Body of pancreas (tissue), 4 donors: ENCODE results near the gene C2orf69. TPM values are rescaled to one million over a fixed set of nuclear protein-coding genes. Genes with fewer than 3 reads are reported as not detected.

Experiments
- ATAC-seq: fragments of 150-250 bp; one replicate; pipeline ENCODE4 v1.9.1; 2016
- DNase-seq, 4 donors: peaks; one replicate each; pipeline ENCODE4 v3.0.0-alpha.2; 2019
- H3K27ac ChIP-seq, 4 donors: fragments of 200-600 bp; sonication (generic); 1 replicate in 3 of 4; 2 replicates in 1 of 4; pipeline versions ENCODE4 v1.5.1 to v1.6.1; 2016 to 2019; ENCODE audit warnings: mild to moderate bottlenecking in 1 of 4, mixed read lengths in 1 of 4, moderate library complexity in 1 of 4
- H3K27me3 ChIP-seq, 2 donors: fragments of 200-600 bp; sonication (generic); one replicate each; pipeline ENCODE4 v1.6.0; 2016; ENCODE audit warnings: mild to moderate bottlenecking in 1 of 2
- H3K36me3 ChIP-seq, 2 donors: fragments of 200-600 bp; sonication (generic); replicated peaks in 1 of 2; 2 replicates each; pipeline ENCODE4 v1.5.1; 2016; ENCODE audit warnings: low read depth in 2 of 2; ENCODE audit not compliant: insufficient read depth in 1 of 2
- H3K4me1 ChIP-seq: fragments of 200-600 bp; sonication (generic); one replicate; pipeline ENCODE4 v1.6.0; 2016
- H3K4me3 ChIP-seq, 2 donors: fragments of 200-600 bp; sonication (generic); 1 replicate in 1 of 2; 2 replicates in 1 of 2; pipeline ENCODE4 v1.5.1; 2016 to 2019
- H3K9me3 ChIP-seq, 3 donors: fragments of 200-600 bp; sonication (generic); 1 replicate in 2 of 3; 2 replicates in 1 of 3; pipeline ENCODE4 v1.5.1; 2016
- POLR2A ChIP-seq, 3 donors: fragments of 450-650 bp; IDR thresholded peaks; one replicate each; pipeline ENCODE4 v1.6.1; 2016; ENCODE audit warnings: antibody characterized with exemption in 3 of 3, mild to moderate bottlenecking in 2 of 3
- WGBS, 2 donors: methylation state at CpG; one replicate each; pipeline ENCODE4 v1.1.5; 2017; 5-methylcytosine and 5-hydroxymethylcytosine counted together
- intact Hi-C: fragments of 100-400 bp; cut with DNase I; formaldehyde crosslinking; loops from one replicate; pipeline ENCODE4 v1.15.1; 2023
- total RNA-seq, 2 donors: library from RNA; depleted of rRNA; stranded (reverse); fragments of >200 nt; gene quantifications; one replicate each; pipeline ENCODE4 v1.1.0, GENCODE V29; 2016
- TF ChIP-seq, protein P1 (sequence below), 7 experiments: fragments of 450-650 bp in 4 of 7; fragments of 200-600 bp in 3 of 7; sonication (generic) in 3 of 7; IDR thresholded peaks; one replicate each; pipeline ENCODE4 v1.5.1; 2016 to 2019; ENCODE audit warnings: antibody characterized with exemption in 7 of 7

Gene C2orf69
- total RNA-seq, 2 donors from 2014 or later = 4.0 to 10.6 TPM

DNA sequence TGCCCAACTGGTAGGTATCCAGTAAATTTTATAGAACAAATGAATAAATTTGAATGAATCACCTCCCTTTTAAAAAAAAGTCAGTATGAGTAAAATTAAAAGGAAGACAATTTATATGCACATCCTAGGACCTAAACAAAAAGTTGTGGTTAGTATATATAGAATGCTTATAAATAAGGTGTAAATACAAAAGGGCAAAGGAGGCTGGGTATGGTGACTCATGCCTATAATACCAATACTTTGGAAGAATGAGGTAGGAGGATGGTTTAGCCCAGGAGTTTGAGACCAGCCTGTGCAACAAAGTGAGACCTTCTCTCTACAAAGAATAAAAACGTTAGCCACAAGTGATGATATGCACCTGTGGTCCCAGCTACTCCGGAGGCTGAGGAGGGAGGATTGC lies 12.8 kb downstream of the C2orf69 start:
- TF ChIP-seq, protein P1, sequence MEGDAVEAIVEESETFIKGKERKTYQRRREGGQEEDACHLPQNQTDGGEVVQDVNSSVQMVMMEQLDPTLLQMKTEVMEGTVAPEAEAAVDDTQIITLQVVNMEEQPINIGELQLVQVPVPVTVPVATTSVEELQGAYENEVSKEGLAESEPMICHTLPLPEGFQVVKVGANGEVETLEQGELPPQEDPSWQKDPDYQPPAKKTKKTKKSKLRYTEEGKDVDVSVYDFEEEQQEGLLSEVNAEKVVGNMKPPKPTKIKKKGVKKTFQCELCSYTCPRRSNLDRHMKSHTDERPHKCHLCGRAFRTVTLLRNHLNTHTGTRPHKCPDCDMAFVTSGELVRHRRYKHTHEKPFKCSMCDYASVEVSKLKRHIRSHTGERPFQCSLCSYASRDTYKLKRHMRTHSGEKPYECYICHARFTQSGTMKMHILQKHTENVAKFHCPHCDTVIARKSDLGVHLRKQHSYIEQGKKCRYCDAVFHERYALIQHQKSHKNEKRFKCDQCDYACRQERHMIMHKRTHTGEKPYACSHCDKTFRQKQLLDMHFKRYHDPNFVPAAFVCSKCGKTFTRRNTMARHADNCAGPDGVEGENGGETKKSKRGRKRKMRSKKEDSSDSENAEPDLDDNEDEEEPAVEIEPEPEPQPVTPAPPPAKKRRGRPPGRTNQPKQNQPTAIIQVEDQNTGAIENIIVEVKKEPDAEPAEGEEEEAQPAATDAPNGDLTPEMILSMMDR (IDR thresholded peaks at IDR 0.05) = no peak
- Histone ChIP-seq H3K27ac (no peak overlapping the region), H3K36me3 (no peaks in the 10 kb centered on the region), H3K27me3 (no peaks in the 10 kb centered on the region), H3K9me3 (no peaks in the 10 kb centered on the region), H3K4me1 (no peaks in the 10 kb centered on the region), H3K4me3 (no peak overlapping the region)
- DNase-seq = no peak
- intact Hi-C loops = no loop called here
- WGBS, 2 donors = 53 to 61% methylated on average over 2 of the region's 2 CpGs
- no peak for ATAC-seq

DNA sequence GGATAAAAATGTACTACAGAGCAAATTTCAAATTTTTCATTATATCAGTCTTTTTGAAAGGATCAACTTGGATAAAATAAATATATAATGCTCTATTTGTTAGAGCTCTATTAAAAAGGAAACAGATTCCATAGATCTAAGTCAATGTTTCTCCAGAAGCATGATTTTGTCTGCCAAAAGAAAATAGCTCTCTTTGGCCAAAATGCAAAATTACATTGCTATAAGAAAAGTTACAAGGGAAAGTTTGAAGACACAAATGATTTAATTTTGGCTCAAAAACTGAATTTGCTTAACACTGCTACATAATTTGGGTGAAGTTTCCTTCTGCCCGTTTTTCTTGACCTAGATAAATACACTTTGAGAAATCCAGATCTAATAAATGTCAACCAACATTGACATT lies 15.7 kb downstream of the C2orf69 start:
- no peak overlapping the region for H3K4me3 ChIP-seq
- intact Hi-C loops = no loop called here
- H3K36me3 ChIP-seq = peaks cover 0 to 2% of the 10 kb centered on the region in 2 donors
- TF ChIP-seq, protein P1 (IDR thresholded peaks at IDR 0.05) = no peak
- no peak for TF ChIP-seq POLR2A (IDR thresholded peaks at IDR 0.05)
- ATAC-seq (no peak), DNase-seq (no peak)
- H3K4me1 ChIP-seq = no peaks in the 10 kb centered on the region
- no peak overlapping the region for H3K27ac ChIP-seq
- WGBS, 2 donors = 19 to 22% methylated on average over 1 of the region's 1 CpG
- H3K9me3 ChIP-seq = no peaks in the 10 kb centered on the region
- no peaks in the 10 kb centered on the region for H3K27me3 ChIP-seq

DNA sequence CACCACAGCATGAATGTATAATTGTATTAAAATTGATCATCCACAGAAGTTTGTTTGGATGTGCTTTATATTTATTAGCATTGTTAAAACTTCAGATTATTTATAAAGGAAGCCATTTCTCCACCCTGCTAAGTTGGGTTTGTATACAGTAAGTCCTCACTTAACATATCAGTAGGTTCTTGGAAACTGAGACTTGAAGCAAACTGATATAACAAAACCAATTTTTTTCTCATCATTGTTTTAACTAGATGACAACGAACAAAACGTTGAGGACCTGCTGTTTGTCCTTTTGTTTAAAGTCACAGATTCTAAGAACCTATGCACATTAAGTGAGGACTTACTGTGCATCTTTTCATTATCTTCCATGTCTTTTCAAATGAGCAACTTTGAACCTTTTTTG lies 17.1 kb downstream of the C2orf69 start:
- Histone ChIP-seq H3K9me3 (no peaks in the 10 kb centered on the region), H3K27me3 (no peaks in the 10 kb centered on the region), H3K4me1 (no peaks in the 10 kb centered on the region), H3K4me3 (no peak overlapping the region), H3K27ac (no peak overlapping the region), H3K36me3 (peaks cover 0 to 2% of the 10 kb centered on the region in 2 donors)
- intact Hi-C loops = no loop called here
- ATAC-seq = no peak
- no peak for TF ChIP-seq POLR2A (IDR thresholded peaks at IDR 0.05)
- TF ChIP-seq, protein P1 (IDR thresholded peaks at IDR 0.05) = no peak
- 8 to 50% methylated on average over 2 of the region's 2 CpGs for WGBS, 2 donors
- no peak for DNase-seq

DNA sequence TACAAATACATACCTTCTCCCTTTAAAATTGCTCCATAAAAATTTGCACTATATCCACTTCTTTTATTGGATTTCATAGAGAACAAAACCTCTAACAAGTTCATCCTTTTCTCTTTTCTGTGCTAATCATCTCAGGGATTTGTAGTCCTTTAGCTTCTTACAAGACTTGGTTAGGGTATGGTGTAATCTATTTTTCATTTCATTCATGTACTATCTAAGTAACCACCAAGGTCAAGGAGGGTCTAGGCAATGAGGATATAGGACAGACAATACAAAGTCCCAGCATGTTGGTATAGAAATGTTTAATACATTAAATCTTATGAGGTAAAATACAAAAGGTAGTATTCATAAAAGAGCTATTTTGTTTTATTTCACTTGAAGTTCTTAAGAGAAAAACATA lies 17.5 kb downstream of the C2orf69 start:
- DNase-seq (no peak), ATAC-seq (no peak)
- H3K4me1 ChIP-seq = no peaks in the 10 kb centered on the region
- no peaks in the 10 kb centered on the region for H3K27me3 ChIP-seq
- intact Hi-C loops = no loop called here
- TF ChIP-seq, protein P1 (IDR thresholded peaks at IDR 0.05) = no peak
- no peak for TF ChIP-seq POLR2A (IDR thresholded peaks at IDR 0.05)
- H3K9me3 ChIP-seq = no peaks in the 10 kb centered on the region
- peaks cover 0 to 2% of the 10 kb centered on the region in 2 donors for H3K36me3 ChIP-seq
- no peak overlapping the region for H3K27ac ChIP-seq
- no peak overlapping the region for H3K4me3 ChIP-seq

DNA sequence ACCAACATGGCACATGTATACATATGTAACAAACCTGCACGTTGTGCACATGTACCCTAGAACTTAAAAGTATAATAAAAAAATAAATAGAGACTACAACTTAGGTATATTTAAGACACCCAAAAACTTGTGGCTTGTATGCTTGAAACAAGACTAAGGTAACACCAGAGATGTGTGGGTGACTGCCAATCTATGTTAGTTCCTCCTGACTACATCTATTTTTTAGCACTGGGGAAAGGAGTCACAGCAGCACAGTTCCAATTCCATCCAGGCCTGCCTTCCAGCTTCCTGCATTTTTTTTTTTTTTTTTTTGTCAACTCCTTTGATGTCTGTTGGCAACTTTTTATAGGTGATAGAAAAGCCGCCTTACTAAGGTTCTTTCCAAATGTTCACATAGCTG lies 18.2 kb downstream of the C2orf69 start:
- DNase-seq = no peak
- no peak overlapping the region for H3K27ac ChIP-seq
- 53 to 61% methylated on average over 2 of the region's 2 CpGs for WGBS, 2 donors
- H3K4me1 ChIP-seq = no peaks in the 10 kb centered on the region
- no peaks in the 10 kb centered on the region for H3K27me3 ChIP-seq
- no peak overlapping the region for H3K4me3 ChIP-seq
- ATAC-seq = no peak
- no peaks in the 10 kb centered on the region for H3K9me3 ChIP-seq
- TF ChIP-seq, protein P1 (IDR thresholded peaks at IDR 0.05) = no peak
- TF ChIP-seq POLR2A (IDR thresholded peaks at IDR 0.05) = no peak
- H3K36me3 ChIP-seq = peaks cover 0 to 2% of the 10 kb centered on the region in 2 donors
- intact Hi-C loops = no loop called here
